Heart left ventricle (tissue), 16 donors: Measurements from ENCODE around the gene EPHA8. TPM values are rescaled to one million over a fixed set of nuclear protein-coding genes. Genes with fewer than 3 reads are reported as not detected.

Experiments
- ATAC-seq, 4 donors: fragments of 200-7000 bp; cut with Tn5 transposase; one replicate each; pipeline ENCODE4 v1.9.1; 2020 to 2022; ENCODE audit warnings: moderate library complexity in 4 of 4, mild to moderate bottlenecking in 3 of 4, moderate number of reproducible peaks in 1 of 4
- DNase-seq, 5 donors: peaks; one replicate each; pipeline ENCODE4 v3.0.0-alpha.2; 2020
- H3K27ac ChIP-seq, 12 donors: fragments of 200-600 bp; sonication (generic) in 4 of 12; one replicate each; pipeline versions ENCODE4 v1.5.0 to v1.8.0; 2016 to 2022; ENCODE audit warnings: mild to moderate bottlenecking in 2 of 12
- H3K27me3 ChIP-seq, 9 donors: fragments of 200-600 bp; sonication (generic) in 2 of 9; one replicate each; pipeline versions ENCODE4 v1.5.1 to v1.8.0; 2016 to 2022; ENCODE audit warnings: mild to moderate bottlenecking in 3 of 9
- H3K36me3 ChIP-seq, 9 donors: fragments of 200-600 bp; sonication (generic) in 2 of 9; one replicate each; pipeline versions ENCODE4 v1.5.0 to v1.8.0; 2018 to 2022; ENCODE audit warnings: mild to moderate bottlenecking in 2 of 9
- H3K4me1 ChIP-seq, 12 donors: fragments of 200-600 bp; sonication (generic) in 4 of 12; one replicate each; pipeline versions ENCODE4 v1.5.0 to v1.8.0; 2016 to 2022; ENCODE audit warnings: mild to moderate bottlenecking in 3 of 12
- H3K4me3 ChIP-seq, 12 donors: fragments of 200-600 bp; sonication (generic) in 4 of 12; one replicate each; pipeline versions ENCODE4 v1.5.0 to v1.8.0; 2017 to 2022; ENCODE audit warnings: mild to moderate bottlenecking in 9 of 12, moderate library complexity in 4 of 12
- H3K9me3 ChIP-seq, 12 donors: fragments of 200-600 bp; sonication (generic) in 4 of 12; one replicate each; pipeline versions ENCODE4 v1.5.0 to v1.8.0; 2016 to 2022; ENCODE audit warnings: mild to moderate bottlenecking in 1 of 12
- POLR2A ChIP-seq, 2 donors: fragments of 450-650 bp; IDR thresholded peaks; one replicate each; pipeline ENCODE4 v1.6.1; 2017; ENCODE audit warnings: antibody characterized with exemption in 2 of 2, mild to moderate bottlenecking in 2 of 2, moderate library complexity in 2 of 2
- WGBS, 4 donors: extraction: QIAGEN DNeasy Blood & Tissue Kit in 2 of 4; methylation state at CpG; one replicate each; pipeline versions ENCODE4 v1.1.5 to v1.1.7; 2013 to 2018; 5-methylcytosine and 5-hydroxymethylcytosine counted together
- intact Hi-C, 10 donors: fragments of 100-400 bp; cut with DNase I; formaldehyde crosslinking; loops; one replicate each; pipeline versions ENCODE4 v1.11.1 to v1.14.2; 2022
- polyA plus RNA-seq, 2 donors: library from polyadenylated mRNA; stranded (reverse); fragments of 200-250 nt; gene quantifications; one replicate each; pipeline ENCODE4 v1.2.3, GENCODE V29; 2013
- total RNA-seq, 9 donors: library from RNA; depleted of rRNA in 2 of 9; stranded (reverse); fragments of >200 nt in 2 of 9; fragmentation: NEBNext Ultra II Directional in 3 of 9; extraction: Animal tissue kit (Norgen Biotek cat#: 25700) in 3 of 9; gene quantifications; one replicate each; pipeline versions ENCODE4 v1.1.0 to v1.2.4, GENCODE V29; 2016 to 2023
- TF ChIP-seq, protein P1 (sequence below), 12 donors: fragments of 200-600 bp; sonication (generic) in 4 of 12; IDR thresholded peaks; one replicate each; pipeline versions ENCODE4 v1.5.0 to v1.8.0; 2018 to 2022; ENCODE audit warnings: antibody characterized with exemption in 12 of 12, mild to moderate bottlenecking in 5 of 12
- donor health status: ischemic (EF 13 %, LVEDD 7.1; RV severe dilation, severe dysfunction).
- donor health status: healthy with polysubstance abuse.
- donor health status: DM: no; HTN: yes; CAD: no.
- donor health status: DM: no; HTN: no; CAD: no.
- donor health status: ischemic (EF 25% LVEDD 6.9; RV normal size, moderate dysfunction).
- donor health status: ischemic (EF 25% LVEDD 5.7; RV mildly dilated, moderate dysfunction).
- donor health status: healthy.
- donor health status: DM: yes; HTN: yes; CAD: no.
- donor health status: ischemic (EF 35%, LVEDD 5.7; RV mildly dilated, moderate dysfunction).
- donor health status: nonischemic (EF 11% LVEDD 7.7; RV severe dilation, severe dysfunction).
- donor health status: DM: yes; HTN: yes; CAD: no.
- donor health status: PGD.
- donor health status: ischemic (EF 29% LVEDD 5.4; RV normal size, mild dysfunction).
- donor health status: nonischemic (EF 23%, LVEDD 6.1; RV moderate dilation, normal function).

EPHA8 gene
- total and polyA plus RNA-seq, 11 donors, result 0.08 to 0.12 TPM; not detected in 9

DNA sequence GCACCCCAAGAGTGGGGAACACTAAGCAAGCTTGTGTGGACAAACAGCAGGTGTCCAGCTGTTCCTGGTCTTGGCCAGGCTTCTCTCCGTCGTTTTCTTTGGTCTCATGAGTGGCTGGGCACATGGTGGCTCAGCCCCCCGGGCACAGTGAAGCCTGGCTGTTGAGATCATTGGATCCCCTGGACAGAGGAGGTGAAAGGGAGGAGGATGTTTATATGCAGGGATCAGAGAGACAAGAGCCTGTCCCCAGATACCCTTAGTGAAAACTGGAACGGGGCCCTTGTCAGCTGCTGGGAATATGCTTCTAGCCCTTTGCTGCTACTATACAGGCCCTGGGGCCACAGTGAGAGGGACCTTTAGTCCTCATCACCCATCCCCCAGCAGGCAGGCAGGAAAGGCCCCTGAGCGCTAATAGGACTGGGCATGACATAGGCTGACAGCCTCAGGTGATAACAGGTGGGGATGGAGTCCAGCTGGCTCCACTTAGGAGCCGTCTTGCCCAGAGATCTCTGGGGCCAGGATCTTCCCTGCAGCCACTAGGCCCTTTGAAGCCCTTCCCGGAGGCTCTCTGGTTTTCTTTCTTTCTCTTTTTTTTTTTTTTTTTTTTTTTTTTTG is 16.4 kb downstream of the EPHA8 start:
- ATAC-seq (peak; percentile 52 to 68 (median 58)), DNase-seq (peak in 2 of 5 donors; percentile 35 to 63)
- intact Hi-C loops, result no loop called here
- no peaks in the 10 kb centered on the region for H3K9me3 ChIP-seq
- H3K36me3 ChIP-seq, result no peaks in the 10 kb centered on the region
- no peaks in the 10 kb centered on the region for H3K27me3 ChIP-seq
- WGBS, 4 donors, result 17 to 32% (median 21%) methylated on average over 7 of the region's 7 CpGs
- peak overlapping the region in 1 of 12 donors; percentile 15 for H3K27ac ChIP-seq
- no peak for TF ChIP-seq POLR2A (IDR thresholded peaks at IDR 0.05)
- TF ChIP-seq, protein P1, sequence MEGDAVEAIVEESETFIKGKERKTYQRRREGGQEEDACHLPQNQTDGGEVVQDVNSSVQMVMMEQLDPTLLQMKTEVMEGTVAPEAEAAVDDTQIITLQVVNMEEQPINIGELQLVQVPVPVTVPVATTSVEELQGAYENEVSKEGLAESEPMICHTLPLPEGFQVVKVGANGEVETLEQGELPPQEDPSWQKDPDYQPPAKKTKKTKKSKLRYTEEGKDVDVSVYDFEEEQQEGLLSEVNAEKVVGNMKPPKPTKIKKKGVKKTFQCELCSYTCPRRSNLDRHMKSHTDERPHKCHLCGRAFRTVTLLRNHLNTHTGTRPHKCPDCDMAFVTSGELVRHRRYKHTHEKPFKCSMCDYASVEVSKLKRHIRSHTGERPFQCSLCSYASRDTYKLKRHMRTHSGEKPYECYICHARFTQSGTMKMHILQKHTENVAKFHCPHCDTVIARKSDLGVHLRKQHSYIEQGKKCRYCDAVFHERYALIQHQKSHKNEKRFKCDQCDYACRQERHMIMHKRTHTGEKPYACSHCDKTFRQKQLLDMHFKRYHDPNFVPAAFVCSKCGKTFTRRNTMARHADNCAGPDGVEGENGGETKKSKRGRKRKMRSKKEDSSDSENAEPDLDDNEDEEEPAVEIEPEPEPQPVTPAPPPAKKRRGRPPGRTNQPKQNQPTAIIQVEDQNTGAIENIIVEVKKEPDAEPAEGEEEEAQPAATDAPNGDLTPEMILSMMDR (IDR thresholded peaks at IDR 0.05), result no peak
- H3K4me1 ChIP-seq, result peaks cover 0 to 15% (median 6%) of the 10 kb centered on the region in 12 donors
- no peak overlapping the region for H3K4me3 ChIP-seq

DNA sequence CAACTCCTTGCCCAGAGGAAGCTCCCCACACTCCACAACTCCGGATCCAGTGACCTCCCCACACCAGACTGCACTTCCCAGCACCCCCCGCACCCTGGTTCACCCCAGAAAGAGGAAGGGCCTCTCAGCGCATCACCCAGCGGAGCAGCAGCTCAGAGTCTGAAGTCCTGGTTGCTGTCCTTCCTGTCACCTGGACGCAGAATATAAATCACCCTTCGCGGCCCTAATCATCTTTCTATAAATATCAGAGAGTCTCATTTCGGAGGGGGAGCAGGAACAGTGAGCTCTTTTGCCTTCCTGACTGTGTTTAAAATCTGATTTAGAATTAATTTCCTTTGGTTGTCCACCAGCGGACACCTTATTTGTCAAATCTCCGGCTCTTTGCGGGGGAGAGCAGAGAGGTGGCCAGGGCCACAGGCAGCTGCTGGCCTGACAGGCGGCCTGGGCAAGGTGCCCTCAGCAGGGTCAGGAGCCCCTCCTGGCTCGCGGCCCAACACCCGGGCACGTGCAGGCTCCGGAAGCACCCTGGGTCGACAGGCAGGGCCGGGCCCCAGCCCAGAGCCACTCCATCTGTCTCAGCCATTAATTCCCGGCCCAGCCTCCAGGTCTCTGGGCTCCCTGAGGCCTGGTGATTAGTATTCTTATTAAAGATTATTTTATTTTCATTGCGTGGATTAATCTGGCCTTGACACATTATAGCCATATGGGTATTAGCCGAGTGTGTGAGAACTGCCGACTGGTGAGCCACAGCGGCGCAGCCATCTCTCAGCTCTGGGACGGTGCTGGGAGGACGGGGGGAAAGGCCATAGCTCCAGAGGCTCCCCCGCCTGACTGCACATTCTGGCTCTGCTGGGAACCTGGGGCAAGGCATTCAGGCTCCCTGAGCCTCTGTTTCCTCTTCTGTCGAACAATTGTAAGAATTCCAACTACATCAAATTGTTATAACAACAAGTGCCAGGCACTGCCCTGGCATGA is 19.7 kb downstream of the EPHA8 start:
- peak in 3 of 5 donors; percentile 53 to 60 (median 59) for DNase-seq
- peak; percentile 21 to 79 (median 56) for ATAC-seq
- H3K36me3 ChIP-seq, result no peaks in the 10 kb centered on the region
- no peaks in the 10 kb centered on the region for H3K9me3 ChIP-seq
- no peak for TF ChIP-seq POLR2A (IDR thresholded peaks at IDR 0.05)
- TF ChIP-seq, protein P1 (IDR thresholded peaks at IDR 0.05), result no peak
- WGBS, 4 donors, result 44 to 48% (median 46%) methylated on average over 28 to 29 of the region's 29 CpGs
- intact Hi-C loops, result no loop called here
- no peak overlapping the region for H3K4me3 ChIP-seq
- no peaks in the 10 kb centered on the region for H3K27me3 ChIP-seq
- H3K27ac ChIP-seq, result peak overlapping the region in 10 of 12 donors; percentile 22 to 83 (median 70)
- peaks cover 0 to 15% (median 6%) of the 10 kb centered on the region in 12 donors for H3K4me1 ChIP-seq

DNA sequence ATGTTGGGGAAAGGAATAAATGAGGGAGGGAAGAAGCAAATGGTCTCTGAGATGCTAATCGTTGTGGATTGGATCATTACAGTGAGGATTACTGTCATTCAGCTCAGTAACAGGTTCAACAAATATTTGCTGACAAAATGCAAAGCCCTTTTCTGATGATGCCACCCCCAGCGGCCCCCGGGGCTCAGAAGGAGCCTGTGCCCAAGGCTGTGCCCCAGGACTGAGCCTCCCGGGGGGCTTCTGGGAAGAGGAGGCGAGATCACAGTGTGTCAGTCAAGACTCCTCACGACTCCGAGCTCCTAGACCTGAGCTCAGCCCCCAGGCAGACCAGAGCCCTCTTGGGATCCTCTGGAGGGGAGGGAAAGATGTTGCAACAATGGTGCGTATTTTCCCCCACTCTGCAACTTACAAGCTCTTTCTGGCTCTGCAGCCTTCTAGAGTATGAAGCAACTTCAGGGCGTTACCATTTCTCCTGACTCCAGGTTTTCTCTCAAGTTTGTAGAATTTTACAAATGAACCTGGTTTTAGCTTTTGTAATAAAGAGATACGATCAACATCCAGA is 20.8 kb downstream of the EPHA8 start:
- no peaks in the 10 kb centered on the region for H3K9me3 ChIP-seq
- H3K36me3 ChIP-seq, result no peaks in the 10 kb centered on the region
- WGBS, 4 donors, result 69 to 83% (median 78%) methylated on average over 10 of the region's 10 CpGs
- peaks cover 0 to 15% (median 6%) of the 10 kb centered on the region in 12 donors for H3K4me1 ChIP-seq
- peak in 2 of 5 donors; percentile 11 to 33 for DNase-seq
- H3K27me3 ChIP-seq, result peaks cover 0 to 8% (median 0%) of the 10 kb centered on the region in 9 donors
- no peak for ATAC-seq
- no peak overlapping the region for H3K4me3 ChIP-seq
- no peak for TF ChIP-seq POLR2A (IDR thresholded peaks at IDR 0.05)
- TF ChIP-seq, protein P1 (IDR thresholded peaks at IDR 0.05), result no peak
- intact Hi-C loops, result no loop called here
- no peak overlapping the region for H3K27ac ChIP-seq
